Hematopoietic multipotent progenitor cell treated with erythropoietin and hydrocortisone succinate and interleukin-3 and kit ligand, for 4 days (in vitro differentiated cells): ENCODE data around the gene CHD2.

Experiments
- DNase-seq: peaks from one replicate; pipeline ENCODE4 v3.0.0-alpha.2; 2015

CHD2 gene

GRCh38 chr15:92885224-92886041 is 14.7 kb upstream of the CHD2 start:
- DNase-seq: peak; percentile 30

GRCh38 chr15:92886042-92886537 is 14.0 kb upstream of the CHD2 start:
- no peak for DNase-seq

- no peak for DNase-seq
These were observed 13.3 kb upstream of the CHD2 start for GRCh38 chr15:92886815-92887214.

GRCh38 chr15:92887869-92888268 is 12.3 kb upstream of the CHD2 start:
- no peak for DNase-seq

- DNase-seq: no peak
These were observed 10.6 kb upstream of the CHD2 start for GRCh38 chr15:92889390-92890107.

- no peak for DNase-seq
These were observed 8.5 kb upstream of the CHD2 start for GRCh38 chr15:92891533-92892200.

GRCh38 chr15:92892201-92892555 is 7.9 kb upstream of the CHD2 start:
- DNase-seq: no peak

GRCh38 chr15:92893200-92893599 is 6.9 kb upstream of the CHD2 start:
- no peak for DNase-seq

- no peak for DNase-seq
These were observed 3.6 kb upstream of the CHD2 start for GRCh38 chr15:92896561-92896960.

- no peak for DNase-seq
These were observed 2.5 kb upstream of the CHD2 start for GRCh38 chr15:92897620-92898019.

GRCh38 chr15:92898988-92899582 is 1.0 kb upstream of the CHD2 start:
- DNase-seq: no peak

GRCh38 chr15:92899601-92899947 is 550 bp upstream of the CHD2 start:
- DNase-seq: peak; percentile 82

- DNase-seq: peak; percentile 37
These were observed 577 bp downstream of the CHD2 start for GRCh38 chr15:92900731-92901071.

GRCh38 chr15:92901072-92901761 is 1.1 kb downstream of the CHD2 start:
- peak; percentile 61 for DNase-seq

GRCh38 chr15:92901995-92902394 is 1.9 kb downstream of the CHD2 start:
- DNase-seq: no peak

- DNase-seq: peak; percentile 58
These were observed 2.8 kb downstream of the CHD2 start for GRCh38 chr15:92902737-92903593.

- no peak for DNase-seq
These were observed 3.5 kb downstream of the CHD2 start for GRCh38 chr15:92903631-92903965.

- DNase-seq: peak; percentile 99
These were observed 4.0 kb downstream of the CHD2 start for GRCh38 chr15:92903966-92904721.

- DNase-seq: no peak
These were observed 4.8 kb downstream of the CHD2 start for GRCh38 chr15:92904722-92905571.

- no peak for DNase-seq
These were observed 5.9 kb downstream of the CHD2 start for GRCh38 chr15:92906020-92906419.
